HG03135 (cell line): ENCODE data around the gene CBX6.

Experiments used
- ATAC-seq: cut with Tn5 transposase; IDR thresholded peaks from one replicate; pipeline ENCODE4 v1.9.1; 2021; ENCODE audit warnings: mild to moderate bottlenecking, moderate library complexity; ENCODE audit not compliant: unreplicated experiment

Gene CBX6

GRCh38 chr22:38823076-38823475, 48.9 kb downstream of the CBX6 start:
- no peak for ATAC-seq

- no peak for ATAC-seq
Observed at GRCh38 chr22:38820020-38820419, 52.0 kb downstream of the CBX6 start.

- ATAC-seq = no peak
Observed at GRCh38 chr22:38819387-38819940, 52.6 kb downstream of the CBX6 start.

DNA sequence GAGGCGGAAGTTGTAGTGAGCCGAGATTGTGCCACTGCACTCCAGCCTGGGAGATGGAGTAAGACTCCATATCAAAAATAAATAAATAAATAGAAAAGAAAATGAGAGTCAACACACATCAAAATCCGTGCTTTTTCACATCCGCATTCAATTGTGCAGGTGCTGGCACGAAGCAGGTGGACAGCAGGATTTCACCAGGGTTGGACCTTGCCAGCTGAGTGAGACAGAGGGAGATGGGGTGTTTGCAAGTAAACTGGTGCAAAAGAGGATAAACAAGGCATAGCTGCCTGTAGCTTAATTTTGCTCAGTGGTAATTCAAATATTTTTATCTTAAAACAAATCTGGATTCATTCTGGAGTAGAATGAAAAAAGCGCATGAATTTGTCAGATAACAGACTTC, 54.8 kb downstream of the CBX6 start:
- ATAC-seq = no peak

GRCh38 chr22:38815842-38816241, 56.2 kb downstream of the CBX6 start:
- no peak for ATAC-seq
